Tibial nerve (tissue), 4 donors: ENCODE results near the gene PRMT5. TPM values are rescaled to one million over a fixed set of nuclear protein-coding genes. Genes with fewer than 3 reads are reported as not detected.
A peak's percentile ranks its signal among the peaks of the same experiment; 100 is the strongest.

ENCODE experiments used
- DNase-seq, 2 donors: peaks; one replicate each; pipeline ENCODE4 v3.0.0-alpha.2; 2019; ENCODE audit warnings: low spot score in 2 of 2
- H3K27ac ChIP-seq, 4 donors: fragments of 200-600 bp; sonication (generic) in 3 of 4; one replicate each; pipeline ENCODE4 v1.5.1; 2017 to 2019; ENCODE audit warnings: mild to moderate bottlenecking in 1 of 4
- H3K27me3 ChIP-seq, 2 donors: fragments of 200-600 bp; sonication (generic) in 1 of 2; one replicate each; pipeline versions ENCODE4 v1.5.1 to v1.6.0; 2017 to 2019
- H3K36me3 ChIP-seq, 3 donors: fragments of 200-600 bp; sonication (generic); one replicate each; pipeline ENCODE4 v1.5.1; 2018 to 2019
- H3K4me1 ChIP-seq, 4 donors: fragments of 200-600 bp; sonication (generic) in 3 of 4; one replicate each; pipeline ENCODE4 v1.5.1; 2017 to 2019
- H3K4me3 ChIP-seq, 4 donors: fragments of 200-600 bp; sonication (generic) in 3 of 4; one replicate each; pipeline ENCODE4 v1.5.1; 2017 to 2019; ENCODE audit warnings: mild to moderate bottlenecking in 1 of 4, moderate library complexity in 1 of 4
- H3K9me3 ChIP-seq, 4 donors: fragments of 200-600 bp; sonication (generic) in 3 of 4; one replicate each; pipeline ENCODE4 v1.5.1; 2017 to 2019
- CTCF ChIP-seq, 5 experiments: fragments of 200-600 bp in 3 of 5; fragments of 450-650 bp in 2 of 5; sonication (generic) in 3 of 5; IDR thresholded peaks; one replicate each; pipeline ENCODE4 v1.5.1; 2016 to 2019; ENCODE audit warnings: antibody characterized with exemption in 5 of 5, mild to moderate bottlenecking in 3 of 5, moderate library complexity in 2 of 5
- EP300 ChIP-seq, 2 donors: sonication (generic); formaldehyde crosslinking; IDR thresholded peaks; one replicate each; pipeline ENCODE4 v1.6.1; 2017; ENCODE audit warnings: antibody characterized with exemption in 2 of 2, mild to moderate bottlenecking in 1 of 2
- POLR2A ChIP-seq, 2 donors: fragments of 450-650 bp; IDR thresholded peaks; one replicate each; pipeline ENCODE4 v1.6.1; 2017; ENCODE audit warnings: antibody characterized with exemption in 2 of 2, mild to moderate bottlenecking in 2 of 2, moderate library complexity in 2 of 2
- WGBS, 2 donors: methylation state at CpG; one replicate each; pipeline ENCODE4 v1.1.5; 2018; 5-methylcytosine and 5-hydroxymethylcytosine counted together
- total RNA-seq, 4 donors: library from RNA; depleted of rRNA; stranded (reverse); fragments of >200 nt; gene quantifications; one replicate each; pipeline ENCODE4 v1.1.0, GENCODE V29; 2016

The PRMT5 gene
- total RNA-seq, 4 donors from 2014 or later, result 60.6 to 82.5 (median 76.8) TPM

GRCh38 chr14:22976620-22977433, 47.7 kb upstream of the PRMT5 start:
- TF ChIP-seq CTCF (IDR thresholded peaks at IDR 0.05), result no peak
- TF ChIP-seq POLR2A (IDR thresholded peaks at IDR 0.05), result no peak
- no peak for TF ChIP-seq EP300 (IDR thresholded peaks at IDR 0.05)
- no peaks in the 10 kb centered on the region for H3K27me3 ChIP-seq
- peaks cover 0 to 30% (median 0%) of the 10 kb centered on the region in 3 donors for H3K36me3 ChIP-seq
- no peaks in the 10 kb centered on the region for H3K9me3 ChIP-seq
- H3K4me1 ChIP-seq, result peaks cover 0 to 72% (median 17%) of the 10 kb centered on the region in 4 donors
- WGBS, 2 donors, result 43% methylated on average over 6 of the region's 6 CpGs
- no peak for DNase-seq
- H3K27ac ChIP-seq, result peak overlapping the region in 3 of 4 donors; percentile 34 to 94 (median 86)
- H3K4me3 ChIP-seq, result no peak overlapping the region

GRCh38 chr14:22974530-22975313, 45.5 kb upstream of the PRMT5 start:
- Histone ChIP-seq H3K27ac (no peak overlapping the region), H3K9me3 (no peaks in the 10 kb centered on the region), H3K36me3 (peaks cover 0 to 35% (median 0%) of the 10 kb centered on the region in 3 donors), H3K4me1 (peaks cover 0 to 53% (median 17%) of the 10 kb centered on the region in 4 donors), H3K4me3 (no peak overlapping the region), H3K27me3 (no peaks in the 10 kb centered on the region)
- DNase-seq, result no peak
- WGBS, 2 donors, result 51 to 56% methylated on average over 9 of the region's 9 CpGs
- TF ChIP-seq CTCF (IDR thresholded peaks at IDR 0.05) (no peak), POLR2A (IDR thresholded peaks at IDR 0.05) (no peak), EP300 (IDR thresholded peaks at IDR 0.05) (no peak)

GRCh38 chr14:22973217-22974032, 44.2 kb upstream of the PRMT5 start:
- Histone ChIP-seq H3K36me3 (peaks cover 0 to 46% (median 0%) of the 10 kb centered on the region in 3 donors), H3K9me3 (no peaks in the 10 kb centered on the region), H3K27ac (no peak overlapping the region), H3K4me3 (no peak overlapping the region), H3K27me3 (no peaks in the 10 kb centered on the region), H3K4me1 (peaks cover 0 to 40% (median 14%) of the 10 kb centered on the region in 4 donors)
- TF ChIP-seq EP300 (IDR thresholded peaks at IDR 0.05) (no peak), CTCF (IDR thresholded peaks at IDR 0.05) (peak; percentile 61 to 83 (median 66)), POLR2A (IDR thresholded peaks at IDR 0.05) (no peak)
- DNase-seq, result peak in 1 of 2 donors; percentile 68
- WGBS, 2 donors, result 84 to 90% methylated on average over 6 of the region's 6 CpGs

DNA sequence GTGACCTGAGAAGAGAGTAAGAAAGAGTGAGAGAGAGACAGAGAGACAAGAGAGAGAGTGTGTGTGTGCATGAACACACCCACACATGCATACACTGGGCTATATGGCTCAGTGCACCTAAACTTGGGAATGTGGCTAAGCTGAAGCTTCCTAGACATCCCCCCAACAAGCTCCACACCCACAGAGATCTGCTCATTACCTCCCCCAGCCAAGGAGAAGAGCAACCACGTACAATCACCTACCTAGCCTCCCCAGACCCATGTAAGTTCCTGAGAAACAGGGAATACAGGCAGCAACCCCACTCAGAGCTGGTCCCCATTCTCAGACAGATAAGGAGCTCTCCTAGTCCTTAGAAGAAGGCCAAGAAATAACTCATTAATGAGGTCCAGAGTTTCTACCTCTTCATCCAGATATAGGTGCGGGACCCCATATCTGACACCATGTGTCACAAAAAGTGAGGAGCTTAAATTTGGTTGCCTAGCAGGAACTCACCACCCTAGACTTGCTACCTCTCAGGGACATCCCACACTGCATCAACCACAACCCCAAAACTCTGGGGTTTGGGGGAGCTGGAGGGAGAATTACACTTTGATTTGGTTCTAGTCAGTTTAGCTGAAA, 43.2 kb upstream of the PRMT5 start:
- H3K27me3 ChIP-seq, result no peaks in the 10 kb centered on the region
- H3K4me1 ChIP-seq, result peaks cover 0 to 30% (median 7%) of the 10 kb centered on the region in 4 donors
- H3K27ac ChIP-seq, result no peak overlapping the region
- H3K36me3 ChIP-seq, result peaks cover 0 to 52% (median 0%) of the 10 kb centered on the region in 3 donors
- DNase-seq, result no peak
- H3K4me3 ChIP-seq, result no peak overlapping the region
- WGBS, 2 donors, result 88 to 89% methylated on average over 2 of the region's 2 CpGs
- TF ChIP-seq POLR2A (IDR thresholded peaks at IDR 0.05) (no peak), CTCF (IDR thresholded peaks at IDR 0.05) (no peak), EP300 (IDR thresholded peaks at IDR 0.05) (no peak)
- H3K9me3 ChIP-seq, result no peaks in the 10 kb centered on the region
